Measurements from ENCODE around the gene ULK4.

- TF ChIP-seq FOS (IDR thresholded peaks at IDR 0.05; ENCODE audit: low read depth, low read length), result no peak
- no peak for TF ChIP-seq CTCF (conservative IDR thresholded peaks at IDR 0.05; ENCODE audit: low read depth, low read length)
- no peak for TF ChIP-seq SMC3 (IDR thresholded peaks at IDR 0.05; ENCODE audit: low read depth, low read length)
- TF ChIP-seq CHD1 (IDR thresholded peaks at IDR 0.05; ENCODE audit: low read depth, low read length), result no peak
- no peak for TF ChIP-seq CEBPB (IDR thresholded peaks at IDR 0.05; ENCODE audit: low read depth, low read length)
- TF ChIP-seq MAZ (IDR thresholded peaks at IDR 0.05; ENCODE audit: borderline replicate concordance, low read depth, low read length), result no peak
These were observed 125.4 kb downstream of the ULK4 start for GRCh38 chr3:41836360-41837134.
